H1 (cell line): ENCODE measurements around the gene RAB35. TPM values are rescaled to one million over a fixed set of nuclear protein-coding genes. Genes with fewer than 3 reads are reported as not detected.

ENCODE experiments used
- CTCF ChIA-PET: fragments of 300-600 bp; sonication (Branson Sonifier 250); formaldehyde crosslinking; loops from one replicate; lab custom pipeline; 2021; ENCODE audit not compliant: partially characterized antibody; lab: Charles Lee
- POLR2A ChIA-PET: fragments of 300-600 bp; sonication (Branson Sonifier 250); formaldehyde crosslinking; loops from one replicate; lab custom pipeline; 2021; ENCODE audit warnings: inconsistent platforms; ENCODE audit not compliant: partially characterized antibody; lab: Charles Lee
- DNase-seq, 2 experiments: peaks; one replicate each; pipeline versions ENCODE4 v3.0.0 to v3.0.0-alpha.2; 2010 to 2022; ENCODE audit warnings: low spot score in 2 of 2, low read depth in 1 of 2, mixed read lengths in 1 of 2
- FAIRE-seq: peaks from 2 replicates; lab custom pipeline; 2011; peaks lifted over from hg19 to GRCh38; lab: Jason Lieb, UNC
- H2AFZ ChIP-seq: 2 replicates; pipeline ENCODE4 v1.8.1; 2012; ENCODE audit warnings: low read length, inconsistent platforms
- H2AK5ac ChIP-seq: 2 replicates; pipeline ENCODE4 v1.6.1; 2013; ENCODE audit warnings: low read depth, low read length
- H2BK120ac ChIP-seq: replicated peaks from 2 replicates; pipeline ENCODE3; 2013; ENCODE audit warnings: low read depth, low read length, inconsistent platforms
- H2BK12ac ChIP-seq: 2 replicates; pipeline ENCODE4 v1.6.1; 2013; ENCODE audit warnings: low read depth, low read length
- H2BK15ac ChIP-seq: 2 replicates; pipeline ENCODE4 v1.6.1; 2013; ENCODE audit warnings: low read length
- H2BK20ac ChIP-seq: 2 replicates; pipeline ENCODE4 v1.6.1; 2013; ENCODE audit warnings: low read length
- H2BK5ac ChIP-seq: 2 replicates; pipeline ENCODE4 v1.6.1; 2013; ENCODE audit warnings: low read depth, low read length
- H3K14ac ChIP-seq: 2 replicates; pipeline ENCODE4 v1.6.1; 2013; ENCODE audit warnings: inconsistent platforms; ENCODE audit not compliant: insufficient read length
- H3K18ac ChIP-seq: 2 replicates; pipeline ENCODE4 v1.6.1; 2013; ENCODE audit warnings: low read length; ENCODE audit errors: extremely low read depth
- H3K23ac ChIP-seq: 2 replicates; pipeline ENCODE4 v1.6.1; 2013; ENCODE audit warnings: inconsistent platforms; ENCODE audit not compliant: insufficient read length
- H3K23me2 ChIP-seq: 2 replicates; pipeline ENCODE4 v1.6.1; 2013; ENCODE audit warnings: low read depth, low read length
- H3K27ac ChIP-seq: 2 replicates; pipeline ENCODE4 v1.6.1; 2011; ENCODE audit warnings: low read depth, low read length, inconsistent platforms
- H3K27me3 ChIP-seq, 4 experiments: replicated peaks in 1 of 4; 1 replicate in 1 of 4; 2 replicates in 3 of 4; pipeline versions ENCODE4 v1.6.1 to v1.8.1; 2011 to 2013; ENCODE audit warnings: low read length in 3 of 4, mild to moderate bottlenecking in 3 of 4, inconsistent platforms in 2 of 4, mixed read lengths in 2 of 4, moderate library complexity in 1 of 4; ENCODE audit not compliant: control insufficient read depth in 3 of 4, insufficient read depth in 3 of 4; ENCODE audit errors: extremely low read depth in 1 of 4
- H3K36me3 ChIP-seq, 4 experiments: 2 replicates each; pipeline versions ENCODE4 v1.6.1 to v1.8.1; 2011 to 2013; ENCODE audit warnings: mild to moderate bottlenecking in 4 of 4, low read length in 3 of 4, moderate library complexity in 2 of 4, control low read depth in 1 of 4, inconsistent platforms in 1 of 4; ENCODE audit not compliant: insufficient read depth in 4 of 4, control insufficient read depth in 2 of 4
- H3K4ac ChIP-seq: replicated peaks from 2 replicates; pipeline ENCODE3; 2013; ENCODE audit warnings: low read length, low read depth, mixed read lengths, inconsistent platforms; ENCODE audit not compliant: insufficient read length
- H3K4me1 ChIP-seq, 4 experiments: replicated peaks in 1 of 4; 1 replicate in 1 of 4; 2 replicates in 3 of 4; pipeline versions ENCODE4 v1.6.1 to v1.8.1; 2011 to 2013; ENCODE audit warnings: low read length in 3 of 4, inconsistent platforms in 2 of 4, mixed read lengths in 1 of 4; ENCODE audit not compliant: insufficient read depth in 4 of 4, control insufficient read depth in 3 of 4
- H3K4me2 ChIP-seq, 2 experiments: 2 replicates each; pipeline versions ENCODE4 v1.6.1 to v1.8.1; 2011 to 2013; ENCODE audit warnings: low read depth in 2 of 2, low read length in 2 of 2, control low read depth in 1 of 2, inconsistent platforms in 1 of 2, mild to moderate bottlenecking in 1 of 2; ENCODE audit not compliant: insufficient read depth in 1 of 2
- H3K4me3 ChIP-seq, 4 experiments: fragments of 200-600, 300-600 bp in 1 of 4; sonication (generic), shearing (Covaris generic), sonication (Bioruptor Twin) in 1 of 4; 2 replicates each; pipeline versions ENCODE4 v1.5.1 to v1.8.1; 2011 to 2016; ENCODE audit warnings: low read length in 4 of 4, low read depth in 3 of 4, control low read depth in 2 of 4, inconsistent platforms in 2 of 4, mild to moderate bottlenecking in 2 of 4, mixed read lengths in 1 of 4, moderate library complexity in 1 of 4; ENCODE audit not compliant: insufficient read depth in 2 of 4; ENCODE audit errors: extremely low read depth in 1 of 4
- H3K56ac ChIP-seq: replicated peaks from 2 replicates; pipeline ENCODE3; 2013; ENCODE audit warnings: low read depth, mild to moderate bottlenecking, mixed read lengths, low read length, inconsistent platforms; ENCODE audit not compliant: insufficient read length
- H3K79me1 ChIP-seq: 2 replicates; pipeline ENCODE4 v1.6.1; 2013; ENCODE audit warnings: low read depth, low read length, control low read depth
- H3K79me2 ChIP-seq, 2 experiments: 2 replicates each; pipeline versions ENCODE4 v1.6.1 to v1.8.1; 2012 to 2013; ENCODE audit warnings: low read length in 2 of 2, mild to moderate bottlenecking in 2 of 2, inconsistent platforms in 1 of 2; ENCODE audit not compliant: insufficient read depth in 2 of 2, control insufficient read depth in 1 of 2
- H3K9ac ChIP-seq, 4 experiments: replicated peaks in 1 of 4; 1 replicate in 1 of 4; 2 replicates in 3 of 4; pipeline versions ENCODE4 v1.6.1 to v1.8.1; 2011 to 2013; ENCODE audit warnings: low read depth in 3 of 4, low read length in 3 of 4, control low read depth in 2 of 4, mild to moderate bottlenecking in 2 of 4, moderate library complexity in 2 of 4, inconsistent platforms in 1 of 4; ENCODE audit errors: extremely low read depth in 1 of 4
- H3K9me3 ChIP-seq, 2 experiments: 2 replicates each; pipeline versions ENCODE4 v1.6.1 to v1.8.1; 2012 to 2013; ENCODE audit warnings: mild to moderate bottlenecking in 2 of 2, moderate library complexity in 2 of 2, control low read depth in 1 of 2, inconsistent platforms in 1 of 2, low read depth in 1 of 2, low read length in 1 of 2, mixed read lengths in 1 of 2; ENCODE audit not compliant: insufficient read depth in 2 of 2
- H4K20me1 ChIP-seq, 2 experiments: replicated peaks in 1 of 2; 2 replicates each; pipeline versions ENCODE3 to v1.8.1; 2011 to 2013; ENCODE audit warnings: inconsistent platforms in 2 of 2, low read length in 2 of 2, mild to moderate bottlenecking in 1 of 2; ENCODE audit not compliant: insufficient read depth in 2 of 2, control insufficient read depth in 1 of 2
- H4K5ac ChIP-seq: 2 replicates; pipeline ENCODE4 v1.6.1; 2013; ENCODE audit warnings: low read length, low read depth, mixed read lengths, inconsistent platforms; ENCODE audit not compliant: insufficient read length
- H4K8ac ChIP-seq: 2 replicates; pipeline ENCODE4 v1.8.0; 2013; ENCODE audit warnings: mild to moderate bottlenecking, moderate library complexity, low read length, inconsistent platforms; ENCODE audit not compliant: insufficient read depth; ENCODE audit errors: extremely low read depth
- H4K91ac ChIP-seq: replicated peaks from 2 replicates; pipeline ENCODE3; 2013; ENCODE audit warnings: low read length, mixed read lengths, inconsistent platforms; ENCODE audit not compliant: insufficient read length
- CHD1 ChIP-seq: IDR thresholded peaks from 2 replicates; pipeline ENCODE4 v1.6.1; 2012; ENCODE audit warnings: low read depth, low read length, improper control_type of control experiment
- CTBP2 ChIP-seq: IDR thresholded peaks from 2 replicates; pipeline ENCODE4 v1.7.0; 2011; ENCODE audit warnings: borderline replicate concordance, mild to moderate bottlenecking, moderate library complexity, mixed read lengths, low read length; ENCODE audit not compliant: insufficient read depth, insufficient read length
- HDAC2 ChIP-seq, 2 experiments: fragments of 300-600 bp in 1 of 2; sonication (generic) in 1 of 2; IDR thresholded peaks; 2 replicates each; pipeline ENCODE4 v1.6.1; 2011 to 2012; ENCODE audit warnings: low read depth in 2 of 2, low read length in 2 of 2, mild to moderate bottlenecking in 2 of 2, moderate library complexity in 2 of 2, borderline replicate concordance in 1 of 2, inconsistent platforms in 1 of 2
- JUN ChIP-seq: IDR thresholded peaks from 2 replicates; pipeline ENCODE4 v1.6.1; 2011; ENCODE audit warnings: low read depth, mild to moderate bottlenecking, improper control_type of control experiment, low read length
- MAFK ChIP-seq: IDR thresholded peaks from 2 replicates; pipeline ENCODE4 v1.6.1; 2012; ENCODE audit warnings: low read depth, mild to moderate bottlenecking, improper control_type of control experiment, low read length
- MAX ChIP-seq: IDR thresholded peaks from 2 replicates; pipeline ENCODE4 v1.6.1; 2012; ENCODE audit warnings: inconsistent platforms
- RNF2 ChIP-seq: fragments of 200-900, 300-1000 bp; sonication (generic); IDR thresholded peaks from 2 replicates; pipeline ENCODE4 v1.7.1; 2016; ENCODE audit warnings: borderline replicate concordance, low read depth, mild to moderate bottlenecking, antibody characterized with exemption, low read length; ENCODE audit not compliant: poor library complexity, severe bottlenecking; ENCODE audit errors: missing control alignments
- WGBS, 2 experiments: shearing (Covaris generic) in 1 of 2; methylation state at CpG; one replicate each; pipeline versions ENCODE4 v1.1.6 to v1.1.7; 2013 to 2015; ENCODE audit warnings: low lambda C conversion rate in 2 of 2, mixed read lengths in 2 of 2, inconsistent platforms in 1 of 2, low coverage in 1 of 2, missing lambda C conversion rate in 1 of 2; ENCODE audit not compliant: insufficient replicate concordance in 2 of 2, insufficient coverage in 1 of 2, insufficient read length in 1 of 2; ENCODE audit errors: extremely low coverage in 1 of 2, missing lambda C conversion rate in 1 of 2; 5-methylcytosine and 5-hydroxymethylcytosine counted together
- polyA plus RNA-seq, 7 experiments: library from polyadenylated mRNA; depleted of rRNA in 3 of 7; stranded (reverse) in 5 of 7; unstranded in 2 of 7; fragments of >200 nt in 5 of 7; fragments of 200-250 nt in 2 of 7; gene quantifications; 1 replicate in 5 of 7; 2 replicates in 1 of 7; 4 replicates in 1 of 7; pipeline versions ENCODE4 v1.2.1 to v1.2.3, GENCODE V29; 2011 to 2013; ENCODE audit warnings: missing spikeins in 2 of 7, mixed read lengths in 2 of 7
- total RNA-seq: library from RNA; stranded (reverse); fragmentation: NEBNext Ultra II Directional; extraction: Animal tissue kit (Norgen Biotek cat#: 25700); gene quantifications from 2 replicates; pipeline ENCODE4 v1.2.1, GENCODE V29; 2021

Gene RAB35
- total and polyA plus RNA-seq, 2 of the 8 experiments (the other 6 are each of a cell fraction or from before 2014, with no cell fraction given): 33.4 to 39.0 TPM

- FAIRE-seq: no peak
- Histone ChIP-seq H3K23me2 (no peaks in the 10 kb centered on the region), H4K20me1 (peaks cover 0 to 16% of the 10 kb centered on the region in 2 experiments)
Observed at GRCh38 chr12:120140603-120141002, 24.1 kb upstream of the RAB35 start.

More at GRCh38 chr12:120140603-120141002, 24.1 kb upstream of the RAB35 start:
- no peak overlapping the region for H4K91ac ChIP-seq
- H4K8ac ChIP-seq: no peak overlapping the region
- H3K14ac ChIP-seq: no peak overlapping the region
- WGBS, 2 experiments: 89% methylated on average over 9 of the region's 9 CpGs; no CpG with 5 or more reads in 1 of the 2 experiments
- no peaks in the 10 kb centered on the region for H3K27me3 ChIP-seq
- no peaks in the 10 kb centered on the region for H3K9me3 ChIP-seq
- no peak overlapping the region for H2AFZ ChIP-seq
- no peak overlapping the region for H3K56ac ChIP-seq
- H3K4ac ChIP-seq: no peak overlapping the region
- no peak overlapping the region for H3K4me2 ChIP-seq
- H2BK15ac ChIP-seq: no peak overlapping the region
- no peak overlapping the region for H3K23ac ChIP-seq
- no peak overlapping the region for H2BK12ac ChIP-seq
- no peak overlapping the region for H2AK5ac ChIP-seq
- no peak overlapping the region for H3K18ac ChIP-seq
- DNase-seq: no peak
- no peaks in the 10 kb centered on the region; a peak in 1 of 7 replicates for H3K4me1 ChIP-seq
- no peak overlapping the region for H4K5ac ChIP-seq
- H3K4me3 ChIP-seq: no peak overlapping the region
- peaks cover 2% of the 10 kb centered on the region for H3K79me1 ChIP-seq
- H3K36me3 ChIP-seq: peaks cover 74 to 90% (median 84%) of the 10 kb centered on the region in 4 experiments
- ChIA-PET CTCF (interaction anchor here (0.6 to 1.0 kb wide), 2 partner anchors 9 to 315 kb away, joined by 3 read pairs; no protein-coding TSS in a partner anchor), POLR2A (interaction anchor here (0.8 to 2.1 kb wide), 6 partner anchors 14 to 61 kb away, joined by 3 to 8 read pairs (median 4); partner anchors contain the start of gene RPLP0)
- no peak overlapping the region for H2BK120ac ChIP-seq
- H2BK5ac ChIP-seq: no peak overlapping the region
- TF ChIP-seq JUN (no peak), MAFK (no peak), MAX (no peak), CTBP2 (no peak), HDAC2 (IDR thresholded peaks at IDR 0.05; ENCODE audit: borderline replicate concordance in 1 of 2, low read depth in 2 of 2, low read length in 2 of 2) (no peak), RNF2 (no peak), CHD1 (no peak)
- no peak overlapping the region for H3K9ac ChIP-seq
- no peaks in the 10 kb centered on the region for H3K79me2 ChIP-seq
- no peak overlapping the region for H2BK20ac ChIP-seq
- no peak overlapping the region for H3K27ac ChIP-seq
